HepG2 (cell line): Measurements from ENCODE around the gene SIRT5.

Experiments used
- CBFB ChIP-seq: sonication (generic); formaldehyde crosslinking; IDR thresholded peaks from 2 replicates; pipeline ENCODE4 v1.4.0; 2020; ENCODE audit warnings: missing genetic modification reagents
- CTCF ChIP-seq: sonication (generic); formaldehyde crosslinking; IDR thresholded peaks from 2 replicates; pipeline ENCODE4 v1.5.0; 2020; ENCODE audit warnings: mild to moderate bottlenecking, missing genetic modification reagents, moderate library complexity
- HIVEP1 ChIP-seq: sonication (generic); formaldehyde crosslinking; IDR thresholded peaks from 2 replicates; pipeline ENCODE4 v1.4.0; 2020; ENCODE audit warnings: mild to moderate bottlenecking, missing genetic modification reagents
- MYNN ChIP-seq: sonication (generic); formaldehyde crosslinking; IDR thresholded peaks from 2 replicates; pipeline ENCODE4 v1.4.0; 2020; ENCODE audit warnings: mild to moderate bottlenecking, low read depth, missing genetic modification reagents
- NR3C1 ChIP-seq: sonication (generic); formaldehyde crosslinking; IDR thresholded peaks from 2 replicates; pipeline ENCODE4 v1.4.0; 2020; ENCODE audit warnings: missing genetic modification reagents
- PAX8 ChIP-seq: sonication (generic); formaldehyde crosslinking; IDR thresholded peaks from 2 replicates; pipeline ENCODE4 v1.8.0; 2022; ENCODE audit warnings: mild to moderate bottlenecking, missing genetic modification reagents, borderline replicate concordance
- PBX2 ChIP-seq: IDR thresholded peaks from 2 replicates; pipeline ENCODE4 v1.6.1; 2016; ENCODE audit warnings: control low read depth
- POLR2A ChIP-seq, 2 experiments: IDR thresholded peaks; 2 replicates each; pipeline ENCODE4 v1.6.1; 2011; ENCODE audit warnings: low read depth in 2 of 2, low read length in 2 of 2, mild to moderate bottlenecking in 1 of 2, moderate library complexity in 1 of 2; ENCODE audit not compliant: insufficient read depth in 1 of 2
- SIN3A ChIP-seq: IDR thresholded peaks from 2 replicates; pipeline ENCODE4 v1.6.1; 2011; ENCODE audit warnings: low read depth, mild to moderate bottlenecking, control low read depth, low read length, borderline replicate concordance
- YY1 ChIP-seq: IDR thresholded peaks from 2 replicates; pipeline ENCODE4 v1.6.1; 2011; ENCODE audit warnings: low read length, low read depth, moderate library complexity, mild to moderate bottlenecking; ENCODE audit not compliant: insufficient read depth, insufficient replicate concordance
- ZBTB1 ChIP-seq: sonication (generic); formaldehyde crosslinking; IDR thresholded peaks from 2 replicates; pipeline ENCODE4 v1.4.0; 2020; ENCODE audit warnings: missing genetic modification reagents, borderline replicate concordance
- ZNF274 ChIP-seq: sonication (generic); formaldehyde crosslinking; IDR thresholded peaks from 2 replicates; pipeline ENCODE4 v1.5.1; 2020; ENCODE audit warnings: mild to moderate bottlenecking, missing genetic modification reagents

- TF ChIP-seq ZNF274 (CRISPR knock-in tag), result no peak
- TF ChIP-seq YY1, result no peak
- TF ChIP-seq SIN3A, result no peak
- TF ChIP-seq CTCF (CRISPR knock-in tag), result no peak
- TF ChIP-seq PBX2 (CRISPR knock-in tag), result no peak
- TF ChIP-seq HIVEP1 (CRISPR knock-in tag), result no peak
- no peak for TF ChIP-seq MYNN (CRISPR knock-in tag)
- TF ChIP-seq POLR2A (IDR thresholded peaks at IDR 0.05; ENCODE audit: insufficient read depth in 1 of 2, low read depth in 2 of 2, low read length in 2 of 2), result no peak
- TF ChIP-seq PAX8 (CRISPR knock-in tag), result no peak
- TF ChIP-seq NR3C1 (CRISPR knock-in tag), result no peak
- TF ChIP-seq CBFB, result no peak
- TF ChIP-seq ZBTB1 (CRISPR knock-in tag), result no peak
Observed at GRCh38 chr6:13568970-13569369, 5.4 kb upstream of the SIRT5 start.
